Anterior cingulate cortex (tissue), 58 donors: Measurements from ENCODE around the gene LAMTOR3.
"Not testable (repeated sequence)": the region's sequence is repeated elsewhere in the genome, so short reads cannot be mapped to it uniquely, and the experiment has no call there.

Experiments used
- DNase-seq, 58 donors: peaks; one replicate each; lab custom pipeline; 2025; lab: John Stamatoyannopoulos, UW

Gene LAMTOR3

GRCh38 chr4:99833756-99834155, 60.5 kb downstream of the LAMTOR3 start:
- DNase-seq = no peak

DNA sequence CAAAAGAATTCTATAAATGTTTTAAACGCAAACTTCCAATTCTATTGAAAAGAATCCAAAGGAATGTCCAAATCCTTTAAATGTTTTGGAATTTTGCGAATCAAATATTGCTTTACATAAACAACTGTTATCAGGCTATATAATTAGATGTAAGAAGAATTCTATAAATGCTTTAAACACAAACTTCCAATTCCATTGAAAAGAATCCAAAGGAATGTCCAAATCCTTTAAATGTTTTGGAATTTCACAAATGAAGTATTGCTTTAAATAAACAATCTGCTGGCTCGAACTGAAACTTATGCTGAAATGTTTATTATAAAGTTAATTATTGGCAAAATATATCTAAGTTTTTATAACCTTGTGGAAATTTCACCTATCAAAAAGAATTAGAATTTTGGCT, 61.5 kb downstream of the LAMTOR3 start:
- DNase-seq = no peak

GRCh38 chr4:99832321-99832720, 61.9 kb downstream of the LAMTOR3 start:
- no peak for DNase-seq

DNA sequence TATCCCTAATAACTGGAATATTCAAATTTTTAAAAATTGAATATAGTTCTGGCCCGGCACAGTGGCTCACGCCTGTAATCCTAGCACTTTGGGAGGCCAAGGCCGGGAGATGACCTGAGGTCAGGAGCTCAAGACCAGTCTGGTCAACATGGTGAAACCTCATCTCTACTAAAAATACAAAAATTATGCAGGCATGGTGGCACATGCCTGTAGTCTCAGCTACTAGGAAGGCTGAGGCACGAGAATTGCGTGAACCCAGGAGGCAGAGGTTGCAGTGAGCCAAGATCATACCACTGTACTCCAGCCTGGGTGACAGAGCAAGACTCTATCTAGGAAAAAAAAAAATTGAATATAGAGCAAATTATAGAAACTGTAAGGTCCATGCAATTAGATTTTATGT, 64.2 kb downstream of the LAMTOR3 start:
- DNase-seq = not testable (repeated sequence)

DNA sequence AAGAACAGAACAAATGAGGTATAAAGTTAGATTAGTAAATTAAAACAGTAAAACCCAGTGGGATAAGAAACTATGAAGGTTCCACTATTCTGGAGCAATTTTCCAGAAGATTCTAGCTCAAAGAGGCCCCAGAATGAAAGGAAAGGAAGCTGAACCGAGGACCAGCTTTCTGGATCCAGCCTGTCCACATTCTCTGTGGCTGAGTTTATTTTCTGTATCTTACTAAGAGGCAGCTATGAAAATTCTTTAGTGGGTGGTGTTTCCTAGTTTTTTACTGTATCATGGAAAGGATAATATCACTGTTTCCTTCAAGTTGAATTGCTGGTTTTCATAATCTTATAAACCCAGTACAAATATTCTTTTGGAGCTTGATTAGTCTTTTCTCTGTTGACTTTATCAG, 65.8 kb downstream of the LAMTOR3 start:
- DNase-seq = no peak
